ENCODE measurements around the gene ZNF536.

DNA sequence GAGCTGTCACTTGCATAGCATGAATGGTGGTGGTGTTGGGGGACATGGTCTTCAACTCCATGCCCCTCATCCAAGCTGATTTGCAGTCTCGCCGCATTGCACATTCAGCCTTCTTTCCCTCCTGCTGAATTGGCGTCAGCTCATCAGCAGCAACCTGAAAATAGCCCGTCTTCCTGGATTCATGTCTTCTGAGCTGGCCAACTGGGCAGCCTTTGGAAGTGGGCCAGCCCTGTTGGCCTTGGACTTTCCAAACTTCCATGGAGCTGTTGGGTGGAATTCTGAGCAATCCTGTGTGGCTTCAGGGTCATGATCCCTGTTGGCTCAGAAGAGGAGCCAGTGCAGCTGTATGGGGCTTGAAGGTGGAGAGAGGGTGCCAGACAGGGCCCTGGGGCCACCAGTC is 68.8 kb downstream of the ZNF536 start:
- TF ChIP-seq, protein P1, sequence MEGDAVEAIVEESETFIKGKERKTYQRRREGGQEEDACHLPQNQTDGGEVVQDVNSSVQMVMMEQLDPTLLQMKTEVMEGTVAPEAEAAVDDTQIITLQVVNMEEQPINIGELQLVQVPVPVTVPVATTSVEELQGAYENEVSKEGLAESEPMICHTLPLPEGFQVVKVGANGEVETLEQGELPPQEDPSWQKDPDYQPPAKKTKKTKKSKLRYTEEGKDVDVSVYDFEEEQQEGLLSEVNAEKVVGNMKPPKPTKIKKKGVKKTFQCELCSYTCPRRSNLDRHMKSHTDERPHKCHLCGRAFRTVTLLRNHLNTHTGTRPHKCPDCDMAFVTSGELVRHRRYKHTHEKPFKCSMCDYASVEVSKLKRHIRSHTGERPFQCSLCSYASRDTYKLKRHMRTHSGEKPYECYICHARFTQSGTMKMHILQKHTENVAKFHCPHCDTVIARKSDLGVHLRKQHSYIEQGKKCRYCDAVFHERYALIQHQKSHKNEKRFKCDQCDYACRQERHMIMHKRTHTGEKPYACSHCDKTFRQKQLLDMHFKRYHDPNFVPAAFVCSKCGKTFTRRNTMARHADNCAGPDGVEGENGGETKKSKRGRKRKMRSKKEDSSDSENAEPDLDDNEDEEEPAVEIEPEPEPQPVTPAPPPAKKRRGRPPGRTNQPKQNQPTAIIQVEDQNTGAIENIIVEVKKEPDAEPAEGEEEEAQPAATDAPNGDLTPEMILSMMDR (IDR thresholded peaks at IDR 0.05; ENCODE audit: low read depth, low read length): no peak
- TF ChIP-seq EZH2phosphoT487 (IDR thresholded peaks at IDR 0.05; ENCODE audit: low read depth): no peak

Data from OCI-LY3 (cell line).